B cell (primary cell): ENCODE data around the gene TMEM222. TPM values are rescaled to one million over a fixed set of nuclear protein-coding genes. Genes with fewer than 3 reads are reported as not detected.

Source experiments
- ATAC-seq: fragments of 200-7000 bp; cut with Tn5 transposase; one replicate; pipeline ENCODE4 v1.10.0; 2021; ENCODE audit warnings: low read depth, mild to moderate bottlenecking, moderate number of reproducible peaks, moderate library complexity
- CTCF ChIA-PET: fragments of 350-600 bp; sonication (Branson Sonifier 250); formaldehyde crosslinking; loops from one replicate; lab custom pipeline; 2021; ENCODE audit warnings: antibody characterized with exemption, inconsistent platforms; lab: Charles Lee
- POLR2A ChIA-PET: fragments of 350-600 bp; sonication (Branson Sonifier 250); formaldehyde crosslinking; loops from one replicate; lab custom pipeline; 2021; ENCODE audit warnings: antibody characterized with exemption; lab: Charles Lee
- DNase-seq: peaks from one replicate; pipeline ENCODE4 v3.0.0; 2013
- H2AFZ ChIP-seq: 2 replicates; pipeline ENCODE4 v1.6.1; 2012; ENCODE audit warnings: mild to moderate bottlenecking, low read depth, low read length; ENCODE audit not compliant: insufficient read depth, poor library complexity, severe bottlenecking
- H3K27ac ChIP-seq, 2 donors: 1 replicate in 1 of 2; 2 replicates in 1 of 2; pipeline ENCODE4 v1.5.1; 2012 to 2013; ENCODE audit warnings: low read length in 2 of 2, mild to moderate bottlenecking in 2 of 2, moderate library complexity in 1 of 2
- H3K27me3 ChIP-seq, 4 experiments: fragments of 200-600 bp in 1 of 4; sonication (generic) in 1 of 4; replicated peaks in 1 of 4; 1 replicate in 2 of 4; 2 replicates in 2 of 4; pipeline versions ENCODE4 v1.6.1 to v1.7.0; 2013 to 2016; ENCODE audit warnings: low read length in 3 of 4, mild to moderate bottlenecking in 2 of 4, mixed read lengths in 1 of 4, moderate library complexity in 1 of 4; ENCODE audit not compliant: insufficient read depth in 4 of 4, control insufficient read depth in 3 of 4; ENCODE audit errors: control extremely low read depth in 1 of 4
- H3K36me3 ChIP-seq, 2 experiments: replicated peaks in 1 of 2; 1 replicate in 1 of 2; 2 replicates in 1 of 2; pipeline versions ENCODE4 v1.6.1 to v1.7.1; 2013; ENCODE audit warnings: low read length in 1 of 2; ENCODE audit not compliant: insufficient read depth in 2 of 2, control insufficient read depth in 1 of 2; ENCODE audit errors: control extremely low read depth in 1 of 2, extremely low read depth in 1 of 2
- H3K4me1 ChIP-seq, 2 donors: fragments of 200-600 bp in 1 of 2; sonication (generic) in 1 of 2; 1 replicate in 1 of 2; 2 replicates in 1 of 2; pipeline versions ENCODE4 v1.5.1 to v1.6.1; 2013 to 2017; ENCODE audit warnings: low read length in 2 of 2; ENCODE audit not compliant: control insufficient read depth in 2 of 2, insufficient read depth in 2 of 2
- H3K4me2 ChIP-seq: replicated peaks from 2 replicates; pipeline ENCODE3; 2012; ENCODE audit warnings: mild to moderate bottlenecking, low read depth, low read length; ENCODE audit not compliant: poor library complexity, severe bottlenecking
- H3K4me3 ChIP-seq, 5 experiments: fragments of 200-600 bp in 1 of 5; sonication (generic) in 1 of 5; 1 replicate in 3 of 5; 2 replicates in 2 of 5; pipeline versions ENCODE4 v1.5.1 to v1.7.0; 2011 to 2016; ENCODE audit warnings: low read length in 4 of 5, mild to moderate bottlenecking in 4 of 5, low read depth in 2 of 5, control low read depth in 1 of 5, moderate library complexity in 1 of 5; ENCODE audit not compliant: insufficient read depth in 1 of 5; ENCODE audit errors: control extremely low read depth in 1 of 5, extremely low read depth in 1 of 5
- H3K79me2 ChIP-seq: fragments of 200-600 bp; sonication (generic); one replicate; pipeline ENCODE4 v1.6.0; 2016; ENCODE audit warnings: low read length; ENCODE audit not compliant: control insufficient read depth, insufficient read depth
- H3K9ac ChIP-seq: fragments of 200-600 bp; sonication (generic); 2 replicates; pipeline ENCODE4 v1.6.1; 2017; ENCODE audit warnings: mild to moderate bottlenecking, low read length, moderate library complexity
- H3K9me3 ChIP-seq, 3 donors: one replicate each; pipeline versions ENCODE4 v1.6.1 to v1.7.1; 2013; ENCODE audit warnings: low read length in 2 of 3; ENCODE audit not compliant: control insufficient read depth in 2 of 3, insufficient read depth in 1 of 3; ENCODE audit errors: control extremely low read depth in 1 of 3
- H4K20me1 ChIP-seq: 2 replicates; pipeline ENCODE4 v1.6.0; 2012; ENCODE audit warnings: mild to moderate bottlenecking, low read length; ENCODE audit not compliant: insufficient read depth, control insufficient read depth, poor library complexity, severe bottlenecking
- H3K27ac Mint-ChIP-seq: one replicate; pipeline ENCODE4 v1.8.0; 2021; ENCODE audit warnings: mixed read lengths
- H3K27me3 Mint-ChIP-seq: one replicate; pipeline ENCODE4 v1.8.0; 2021; ENCODE audit warnings: mixed read lengths
- H3K4me1 Mint-ChIP-seq: one replicate; pipeline ENCODE4 v1.8.0; 2021; ENCODE audit warnings: mixed read lengths
- H3K4me3 Mint-ChIP-seq: one replicate; pipeline ENCODE4 v1.8.0; 2021; ENCODE audit warnings: mixed read lengths
- H3K9me3 Mint-ChIP-seq: one replicate; pipeline ENCODE4 v1.8.0; 2022; ENCODE audit warnings: mixed read lengths; ENCODE audit not compliant: insufficient read depth
- EZH2 ChIP-seq: IDR thresholded peaks from 2 replicates; pipeline ENCODE4 v1.6.1; 2012; ENCODE audit warnings: borderline replicate concordance, low read depth, mild to moderate bottlenecking, moderate library complexity, low read length; ENCODE audit not compliant: insufficient read depth, poor library complexity, severe bottlenecking
- WGBS: methylation state at CpG from one replicate; pipeline ENCODE4 v1.1.5; 2013; ENCODE audit warnings: missing lambda C conversion rate; ENCODE audit not compliant: insufficient coverage; 5-methylcytosine and 5-hydroxymethylcytosine counted together
- intact Hi-C: fragments of 100-400 bp; cut with micrococcal nuclease; formaldehyde crosslinking; loops from one replicate; pipeline ENCODE4 v1.10.0; 2022
- polyA plus RNA-seq: library from polyadenylated mRNA; depleted of rRNA; stranded (reverse); fragments of >200 nt; gene quantifications from 2 replicates; pipeline ENCODE4 v1.2.3, GENCODE V29; 2012
- total RNA-seq, 2 donors: library from RNA; stranded (reverse); fragments of 120-200 nt in 1 of 2; gene quantifications; 1 replicate in 1 of 2; 2 replicates in 1 of 2; pipeline versions ENCODE4 v1.2.3 to v1.2.4, GENCODE V29; 2013 to 2022
- TF ChIP-seq, protein P1 (sequence below): fragments of 200-600 bp; IDR thresholded peaks from one replicate; pipeline ENCODE4 v1.8.0; 2022; ENCODE audit warnings: antibody characterized with exemption, mild to moderate bottlenecking

The TMEM222 gene
- total and polyA plus RNA-seq, 2 donors (not counting 1 experiment from before 2014, with no cell fraction given): 44.2 to 80.9 TPM

DNA sequence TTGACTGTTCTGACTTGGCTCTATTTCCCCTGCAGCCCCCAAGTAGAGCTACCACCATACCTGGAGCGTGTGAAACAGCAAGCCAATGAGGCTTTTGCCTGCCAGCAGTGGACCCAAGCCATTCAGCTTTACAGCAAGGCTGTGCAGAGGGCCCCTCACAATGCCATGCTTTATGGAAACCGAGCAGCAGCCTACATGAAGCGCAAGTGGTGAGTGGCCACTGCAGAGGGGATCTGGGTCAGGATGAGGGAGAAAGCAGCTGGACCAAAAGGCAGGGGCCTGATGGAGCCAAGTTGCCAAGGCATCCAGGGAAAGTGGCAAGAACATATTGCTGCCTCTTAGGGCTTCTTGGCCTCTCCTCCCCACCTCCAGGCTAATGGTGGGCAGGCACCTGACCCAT is 24.1 kb upstream of the TMEM222 start:
- Histone ChIP-seq H3K79me2 (no peaks in the 10 kb centered on the region), H3K27ac (no peak overlapping the region), H3K4me2 (no peak overlapping the region), H3K9me3 (no peaks in the 10 kb centered on the region), H3K4me1 (peaks cover 0 to 8% of the 10 kb centered on the region in 2 donors), H3K4me3 (no peak overlapping the region), H4K20me1 (peaks cover 9% of the 10 kb centered on the region), H3K27me3 (no peaks in the 10 kb centered on the region), H2AFZ (no peak overlapping the region), H3K9ac (no peak overlapping the region), H3K36me3 (peaks cover 0 to 80% of the 10 kb centered on the region in 2 experiments)
- TF ChIP-seq, protein P1, sequence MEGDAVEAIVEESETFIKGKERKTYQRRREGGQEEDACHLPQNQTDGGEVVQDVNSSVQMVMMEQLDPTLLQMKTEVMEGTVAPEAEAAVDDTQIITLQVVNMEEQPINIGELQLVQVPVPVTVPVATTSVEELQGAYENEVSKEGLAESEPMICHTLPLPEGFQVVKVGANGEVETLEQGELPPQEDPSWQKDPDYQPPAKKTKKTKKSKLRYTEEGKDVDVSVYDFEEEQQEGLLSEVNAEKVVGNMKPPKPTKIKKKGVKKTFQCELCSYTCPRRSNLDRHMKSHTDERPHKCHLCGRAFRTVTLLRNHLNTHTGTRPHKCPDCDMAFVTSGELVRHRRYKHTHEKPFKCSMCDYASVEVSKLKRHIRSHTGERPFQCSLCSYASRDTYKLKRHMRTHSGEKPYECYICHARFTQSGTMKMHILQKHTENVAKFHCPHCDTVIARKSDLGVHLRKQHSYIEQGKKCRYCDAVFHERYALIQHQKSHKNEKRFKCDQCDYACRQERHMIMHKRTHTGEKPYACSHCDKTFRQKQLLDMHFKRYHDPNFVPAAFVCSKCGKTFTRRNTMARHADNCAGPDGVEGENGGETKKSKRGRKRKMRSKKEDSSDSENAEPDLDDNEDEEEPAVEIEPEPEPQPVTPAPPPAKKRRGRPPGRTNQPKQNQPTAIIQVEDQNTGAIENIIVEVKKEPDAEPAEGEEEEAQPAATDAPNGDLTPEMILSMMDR: no peak
- TF ChIP-seq EZH2: no peak
- Mint-ChIP-seq H3K4me1 (peaks cover 3% of the 10 kb centered on the region), H3K27ac (no peak overlapping the region), H3K27me3 (no peaks in the 10 kb centered on the region), H3K9me3 (no peaks in the 10 kb centered on the region), H3K4me3 (no peak overlapping the region)
- DNase-seq: no peak
- no peak for ATAC-seq
- CTCF ChIA-PET: interaction anchor here (0.6 to 13.5 kb wide), 27 partner anchors 10 to 504 kb away, joined by 3 to 402 read pairs (median 14); partner anchors contain the start of genes AHDC1, GPR3, IFI6 and MAP3K6
- POLR2A ChIA-PET: no interaction called here
- intact Hi-C loops: no loop called here
- WGBS: 98% methylated on average over 3 of the region's 3 CpGs

DNA sequence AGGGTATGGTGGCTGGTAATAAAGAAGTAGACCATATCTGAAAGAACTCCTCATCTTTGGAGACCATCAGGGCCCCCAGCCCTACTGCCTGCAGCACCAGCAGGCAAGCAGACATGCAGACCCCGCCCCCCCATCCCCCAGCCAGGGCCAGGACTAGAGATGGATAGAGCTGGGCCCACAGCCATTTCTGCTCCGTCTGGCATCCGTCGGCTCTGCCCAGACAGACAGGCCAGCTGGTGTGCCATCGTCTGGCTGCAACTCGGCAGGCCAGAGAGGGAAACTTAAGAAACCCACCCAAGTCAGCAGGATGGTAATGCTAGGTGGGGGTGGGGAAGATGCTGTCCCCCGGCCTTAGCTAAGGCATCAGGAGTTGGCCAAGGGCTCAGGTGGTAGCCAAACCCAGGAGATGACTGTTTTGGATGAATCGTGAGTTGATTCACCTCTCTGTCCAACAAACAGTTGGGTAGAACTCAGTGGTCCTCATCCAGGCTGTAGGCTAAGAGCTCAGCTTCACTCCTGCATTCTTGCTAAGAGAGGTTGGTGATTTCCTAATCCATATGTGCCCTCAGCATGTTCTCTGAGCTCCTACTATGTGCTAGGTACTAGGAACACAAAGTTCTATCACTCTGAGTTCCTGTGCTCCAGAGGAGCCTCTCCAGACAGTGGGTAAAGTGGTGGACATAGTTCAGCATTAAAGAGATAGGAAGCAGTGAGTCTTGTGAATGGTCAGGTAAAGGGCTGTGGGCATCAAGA is 23.2 kb upstream of the TMEM222 start:
- Mint-ChIP-seq H3K9me3 (no peaks in the 10 kb centered on the region), H3K4me3 (no peak overlapping the region), H3K27me3 (no peaks in the 10 kb centered on the region), H3K4me1 (peaks cover 3% of the 10 kb centered on the region), H3K27ac (no peak overlapping the region)
- no peaks in the 10 kb centered on the region for H3K9me3 ChIP-seq
- ChIA-PET POLR2A (no interaction called here), CTCF (interaction anchor here (0.8 to 13.5 kb wide), 24 partner anchors 9 to 503 kb away, joined by 3 to 402 read pairs (median 18); partner anchors contain the start of genes AHDC1, GPR3, MAP3K6 and TMEM222)
- TF ChIP-seq, protein P1: no peak
- no peak for TF ChIP-seq EZH2
- no peaks in the 10 kb centered on the region for H3K27me3 ChIP-seq
- H3K4me1 ChIP-seq: peaks cover 0 to 8% of the 10 kb centered on the region in 2 donors
- intact Hi-C loops: no loop called here
- H3K36me3 ChIP-seq: peaks cover 0 to 82% of the 10 kb centered on the region in 2 experiments
- no peak overlapping the region for H3K4me2 ChIP-seq
- H2AFZ ChIP-seq: no peak overlapping the region
- no peak for ATAC-seq
- H3K27ac ChIP-seq: no peak overlapping the region
- WGBS: 100% methylated on average over 6 of the region's 8 CpGs
- peaks cover 9% of the 10 kb centered on the region for H4K20me1 ChIP-seq
- DNase-seq: no peak
- no peaks in the 10 kb centered on the region for H3K79me2 ChIP-seq
- no peak overlapping the region for H3K4me3 ChIP-seq
- H3K9ac ChIP-seq: no peak overlapping the region
